NCI-H1105 treated with DMSO at 0.1 percent for 48 hours (cell line): ENCODE measurements around the gene ADAMTSL2.
"Not testable (repeated sequence)": the region's sequence is repeated elsewhere in the genome, so short reads cannot be mapped to it uniquely, and the experiment has no call there.

Source experiments
- DNase-seq: peaks from one replicate; lab custom pipeline; 2025; lab: John Stamatoyannopoulos, UW

Gene ADAMTSL2

DNA sequence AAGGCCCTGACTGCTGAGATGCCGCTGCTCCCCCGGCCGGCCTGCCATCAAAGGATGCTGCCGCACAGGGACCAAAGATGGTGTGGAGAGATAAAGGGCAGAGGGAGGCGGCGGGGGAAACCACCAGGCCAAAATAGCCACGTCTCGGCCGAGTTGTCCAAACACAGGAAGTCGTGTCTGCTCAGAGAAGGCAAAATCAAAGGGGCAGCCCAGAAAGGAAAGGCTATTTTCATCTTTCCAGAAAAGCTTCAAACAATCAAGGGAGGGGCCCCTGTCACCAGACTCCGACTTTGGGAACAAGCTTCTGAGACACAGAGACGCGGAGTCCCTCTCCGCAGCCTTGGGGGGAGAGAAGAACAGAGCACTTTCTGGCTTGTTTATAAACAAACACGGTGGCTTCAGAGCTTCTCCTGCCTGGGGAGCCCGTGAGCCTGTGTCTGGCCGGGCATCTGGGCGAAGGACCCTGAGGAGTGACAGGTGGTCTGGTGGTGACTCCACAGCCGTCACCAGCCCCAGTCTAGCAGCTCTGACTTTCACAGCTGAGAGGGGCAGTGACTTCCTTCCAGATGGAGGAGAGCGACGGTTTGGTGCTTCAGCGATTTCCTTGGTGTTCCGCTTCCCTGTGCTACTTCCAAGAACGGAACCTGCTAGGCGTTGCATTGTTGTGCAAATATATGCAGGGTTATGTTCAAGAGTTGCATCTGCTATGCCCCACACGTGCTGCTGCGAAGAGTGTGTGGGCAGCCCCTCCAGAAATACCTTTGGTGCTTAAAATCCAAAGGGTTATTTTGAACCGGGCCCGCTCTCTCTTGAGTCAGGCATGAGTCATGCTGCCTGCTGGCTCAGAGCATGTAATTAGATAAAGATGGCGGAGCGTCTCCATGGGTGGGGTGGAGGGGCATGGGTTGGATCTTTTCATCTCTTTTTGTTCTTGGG is 24.0 kb downstream of the ADAMTSL2 start:
- no peak for DNase-seq

DNA sequence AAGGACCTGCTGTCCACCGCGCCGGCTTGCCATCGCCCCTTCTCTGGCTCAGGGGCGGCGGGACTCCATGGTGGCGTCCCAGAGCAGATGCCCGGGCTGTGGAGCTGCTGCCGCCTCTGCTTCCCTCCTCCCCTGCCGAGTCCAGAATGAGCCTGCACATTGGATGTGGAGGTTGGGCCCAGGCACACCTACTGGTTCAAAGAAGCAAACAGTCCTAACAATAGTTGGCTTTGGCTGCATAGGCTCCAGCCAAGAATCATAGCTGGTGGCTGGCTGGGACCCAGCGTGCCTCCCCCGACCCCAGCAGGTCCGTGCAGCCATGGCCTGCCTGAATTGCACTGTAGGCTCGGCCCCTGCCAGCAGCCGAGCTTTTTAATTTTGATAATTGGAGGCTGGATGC is 25.8 kb downstream of the ADAMTSL2 start:
- no peak for DNase-seq

DNA sequence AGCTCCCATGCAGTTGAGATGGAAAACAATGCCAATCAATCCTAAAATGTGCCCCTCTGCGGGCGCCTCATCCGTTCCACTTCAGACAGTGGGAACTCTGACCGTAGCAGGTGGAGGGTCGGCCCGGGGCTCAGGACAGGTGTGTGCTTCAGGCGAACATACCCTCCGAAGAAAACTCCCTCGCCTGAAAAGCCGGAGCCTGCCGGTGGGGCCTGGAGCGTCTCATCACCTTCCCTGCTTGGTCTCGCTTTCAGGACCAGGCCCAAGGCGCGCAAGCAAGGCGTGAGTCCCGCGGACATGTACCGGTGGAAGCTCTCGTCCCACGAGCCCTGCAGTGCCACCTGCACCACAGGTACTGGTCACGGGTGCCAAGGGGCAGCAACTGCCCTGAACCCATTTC is 26.4 kb downstream of the ADAMTSL2 start:
- no peak for DNase-seq

DNA sequence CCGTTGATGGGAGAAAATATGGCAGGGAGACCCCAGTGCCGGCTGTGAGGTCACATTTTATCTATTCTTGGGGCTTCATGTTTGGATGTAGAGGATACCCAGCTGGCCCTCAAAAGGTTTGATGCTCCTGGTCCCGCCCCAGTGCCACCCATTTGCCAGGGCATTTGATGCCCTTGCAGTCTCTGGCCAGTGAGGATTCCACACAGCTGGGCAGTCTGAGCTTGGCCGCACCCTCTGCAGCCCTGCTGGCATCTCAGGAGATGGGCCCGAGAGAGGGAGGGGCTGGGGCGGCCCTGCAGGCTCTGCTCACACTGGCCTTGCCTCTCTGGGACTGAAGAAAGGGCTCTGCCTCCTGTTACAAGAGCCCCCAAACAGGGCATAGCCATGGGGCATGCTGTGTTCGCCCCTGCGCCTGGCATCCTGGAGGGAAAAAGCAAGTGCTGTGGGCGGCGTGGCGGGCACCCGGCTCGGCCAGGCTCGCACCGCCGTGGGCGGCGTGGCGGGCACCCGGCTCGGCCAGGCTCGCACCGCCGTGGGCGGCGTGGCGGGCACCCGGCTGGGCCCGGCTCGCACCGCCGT is 27.6 kb downstream of the ADAMTSL2 start:
- no peak for DNase-seq

DNA sequence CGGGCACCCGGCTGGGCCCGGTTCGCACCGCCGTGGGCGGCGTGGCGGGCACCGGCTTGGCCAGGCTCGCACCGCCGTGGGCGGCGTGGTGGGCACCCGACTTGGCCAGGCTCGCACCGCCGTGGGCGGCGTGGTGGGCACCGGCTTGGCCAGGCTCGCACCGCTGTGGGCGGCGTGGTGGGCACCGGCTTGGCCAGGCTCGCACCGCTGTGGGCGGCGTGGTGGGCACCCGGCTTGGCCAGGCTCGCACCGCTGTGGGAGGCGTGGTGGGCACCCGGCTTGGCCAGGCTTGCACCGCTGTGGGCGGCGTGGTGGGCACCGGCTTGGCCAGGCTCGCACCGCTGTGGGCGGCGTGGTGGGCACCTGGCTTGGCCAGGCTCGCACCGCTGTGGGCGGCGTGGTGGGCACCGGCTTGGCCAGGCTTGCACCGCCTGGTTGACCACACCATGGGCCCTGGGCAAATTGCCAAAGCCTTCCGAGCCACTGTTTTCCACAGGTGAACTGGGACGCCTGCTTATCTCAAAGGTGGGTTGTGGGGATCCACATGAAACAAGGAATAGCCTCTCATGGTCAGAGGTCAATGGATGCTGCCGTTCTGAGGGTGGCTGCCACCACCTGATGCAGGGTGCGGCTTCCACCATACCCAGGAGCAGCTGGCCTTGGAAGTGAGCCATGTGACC is 28.2 kb downstream of the ADAMTSL2 start:
- DNase-seq = no peak

DNA sequence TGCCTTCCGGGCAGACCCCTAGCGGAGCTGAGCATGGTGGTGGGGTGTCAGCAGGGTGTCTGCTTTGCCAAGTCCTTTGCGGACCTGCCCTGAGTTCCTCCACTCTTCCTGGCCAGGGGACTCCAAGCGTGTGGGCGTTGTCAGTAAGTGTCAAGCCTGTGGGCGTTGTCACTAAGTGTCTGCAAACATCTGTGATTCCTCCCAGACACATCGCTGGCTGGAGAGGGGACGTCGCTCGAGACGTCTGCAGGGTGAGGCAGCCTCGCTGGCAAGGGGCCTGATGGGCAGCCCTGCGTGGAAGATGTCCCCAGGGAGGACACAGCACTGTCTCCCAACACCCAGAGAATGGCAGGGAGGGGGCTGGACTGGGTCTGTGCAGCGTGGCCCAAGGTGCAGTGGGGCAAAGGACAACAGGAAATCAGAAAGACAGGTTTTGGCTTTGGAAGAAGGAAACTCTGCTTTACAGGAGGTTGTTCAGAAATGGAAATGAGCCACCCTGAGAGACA is 28.8 kb downstream of the ADAMTSL2 start:
- DNase-seq = no peak

DNA sequence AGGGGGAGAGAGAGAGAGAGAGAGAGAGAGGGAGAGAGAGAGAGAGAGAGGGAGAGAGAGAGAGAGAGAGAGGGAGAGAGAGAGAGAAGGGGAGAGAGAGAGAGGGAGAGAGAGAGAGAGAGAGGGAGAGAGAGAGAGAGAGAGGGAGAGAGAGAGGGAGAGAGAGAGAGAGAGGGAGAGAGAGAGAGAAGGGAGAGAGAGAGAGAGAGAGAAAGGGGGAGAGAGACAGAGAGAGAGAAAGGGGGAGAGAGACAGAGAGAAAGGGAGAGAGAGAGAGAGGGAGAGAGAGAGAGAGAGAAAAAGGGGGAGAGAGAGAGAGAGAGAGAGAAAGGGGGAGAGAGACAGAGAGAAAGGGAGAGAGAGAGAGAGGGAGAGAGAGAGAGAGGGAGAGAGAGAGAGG is 29.3 kb downstream of the ADAMTSL2 start:
- DNase-seq = not testable (repeated sequence)

DNA sequence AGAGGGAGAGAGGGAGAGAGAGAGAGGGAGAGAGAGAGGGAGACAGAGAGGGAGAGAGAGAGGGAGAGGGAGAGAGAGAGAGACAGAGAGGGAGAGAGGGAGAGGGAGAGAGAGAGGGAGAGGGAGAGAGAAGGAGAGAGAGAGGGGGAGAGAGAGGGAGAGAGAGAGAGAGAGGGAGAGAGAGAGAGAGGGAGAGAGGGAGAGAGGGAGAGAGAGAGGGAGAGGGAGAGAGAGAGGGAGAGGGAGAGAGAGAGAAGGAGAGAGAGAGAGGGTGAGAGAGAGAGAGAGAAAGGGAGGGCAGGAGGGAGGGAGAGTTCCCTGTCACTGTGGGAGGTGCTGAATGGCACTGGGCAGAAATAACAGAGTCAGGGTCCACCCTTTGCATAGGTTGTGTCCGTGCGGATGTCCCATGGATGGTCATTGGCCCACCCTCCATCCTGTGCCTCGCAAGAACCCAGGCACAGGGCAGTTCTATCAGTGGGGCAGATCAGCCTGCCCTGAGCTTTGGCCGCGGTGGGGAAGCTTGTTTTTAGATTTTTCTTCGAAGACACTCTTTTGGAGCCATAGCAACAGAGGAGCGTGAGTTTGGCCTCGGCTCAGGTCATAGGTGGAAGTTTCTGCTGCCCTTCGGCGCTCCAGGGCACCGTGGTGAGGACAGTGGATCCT is 30.1 kb downstream of the ADAMTSL2 start:
- no peak for DNase-seq

DNA sequence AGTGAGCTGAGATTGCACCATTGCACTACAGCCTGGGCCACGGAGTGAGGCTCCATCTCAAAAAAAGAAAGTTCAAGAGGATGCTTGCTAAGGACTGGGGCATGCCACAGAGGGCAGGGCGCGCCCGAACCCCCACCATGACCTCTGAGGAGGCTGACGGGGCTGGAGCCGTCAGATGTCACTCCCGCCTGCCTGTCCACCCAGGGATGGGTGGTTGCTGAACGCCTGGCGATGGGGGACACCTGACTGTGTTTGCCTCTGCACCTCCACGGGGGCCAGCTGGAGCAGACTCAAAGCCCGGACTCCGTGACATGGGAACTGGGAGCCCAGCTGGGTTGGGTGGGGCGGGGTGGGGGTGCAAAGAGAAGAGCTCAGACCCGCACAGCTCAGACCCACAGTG is 31.9 kb downstream of the ADAMTSL2 start:
- no peak for DNase-seq

DNA sequence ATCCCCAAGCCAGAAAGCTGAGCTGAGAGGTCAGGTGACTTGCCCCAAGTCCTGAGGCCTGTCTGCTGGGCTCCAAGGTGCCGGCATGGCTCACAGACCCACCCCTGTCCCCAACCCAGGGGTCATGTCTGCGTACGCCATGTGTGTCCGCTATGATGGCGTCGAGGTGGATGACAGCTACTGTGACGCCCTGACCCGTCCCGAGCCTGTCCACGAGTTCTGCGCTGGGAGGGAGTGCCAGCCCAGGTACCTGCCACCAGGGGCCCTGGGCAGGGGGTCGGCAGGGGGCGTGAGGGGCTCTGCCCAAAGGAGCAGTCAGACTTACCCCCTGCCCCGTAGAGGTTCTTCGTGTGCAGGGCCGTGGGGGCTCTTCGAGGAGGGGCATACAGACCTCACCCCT is 32.3 kb downstream of the ADAMTSL2 start:
- DNase-seq = no peak

DNA sequence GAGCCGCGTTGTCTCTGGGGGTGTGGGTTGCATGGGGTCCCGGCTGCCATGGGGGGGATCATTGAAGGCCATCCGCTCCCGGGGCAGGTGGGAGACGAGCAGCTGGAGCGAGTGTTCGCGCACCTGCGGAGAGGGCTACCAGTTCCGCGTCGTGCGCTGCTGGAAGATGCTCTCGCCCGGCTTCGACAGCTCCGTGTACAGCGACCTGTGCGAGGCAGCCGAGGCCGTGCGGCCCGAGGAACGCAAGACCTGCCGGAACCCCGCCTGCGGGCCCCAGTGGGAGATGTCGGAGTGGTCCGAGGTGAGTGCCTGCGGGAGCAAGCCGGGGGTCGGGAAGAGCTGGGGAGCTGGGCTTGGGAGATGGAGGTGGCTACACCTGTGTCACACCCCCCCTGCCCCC is 33.7 kb downstream of the ADAMTSL2 start:
- no peak for DNase-seq

DNA sequence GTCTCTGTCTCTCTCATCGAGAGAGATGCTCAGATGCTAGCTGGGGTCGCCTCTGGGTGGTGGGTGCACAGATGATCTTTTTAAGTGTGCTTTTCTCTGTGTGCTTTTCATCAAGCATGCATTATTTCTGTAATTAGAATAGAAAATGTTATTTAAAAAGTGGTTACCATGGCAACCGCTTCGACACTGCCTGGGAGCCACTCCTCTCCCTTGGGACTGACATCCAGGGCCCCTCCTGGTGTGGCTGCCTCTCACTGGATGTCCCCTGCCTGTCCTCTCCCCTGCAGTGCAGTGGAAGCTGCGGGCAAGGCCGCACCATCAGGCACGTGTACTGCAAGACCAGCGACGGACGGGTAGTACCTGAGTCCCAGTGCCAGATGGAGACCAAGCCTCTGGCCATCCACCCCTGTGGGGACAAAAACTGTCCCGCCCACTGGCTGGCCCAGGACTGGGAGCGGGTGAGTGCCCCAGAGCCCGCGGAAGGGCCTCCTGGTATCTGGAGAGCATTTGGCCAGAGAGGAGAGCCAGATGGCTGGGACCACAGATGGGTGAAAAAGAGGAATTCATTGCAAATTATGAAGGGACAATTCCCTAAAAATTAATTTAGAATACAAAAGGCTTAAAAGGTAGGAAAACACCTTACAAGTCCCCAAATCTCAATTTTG is 34.7 kb downstream of the ADAMTSL2 start:
- DNase-seq = no peak

DNA sequence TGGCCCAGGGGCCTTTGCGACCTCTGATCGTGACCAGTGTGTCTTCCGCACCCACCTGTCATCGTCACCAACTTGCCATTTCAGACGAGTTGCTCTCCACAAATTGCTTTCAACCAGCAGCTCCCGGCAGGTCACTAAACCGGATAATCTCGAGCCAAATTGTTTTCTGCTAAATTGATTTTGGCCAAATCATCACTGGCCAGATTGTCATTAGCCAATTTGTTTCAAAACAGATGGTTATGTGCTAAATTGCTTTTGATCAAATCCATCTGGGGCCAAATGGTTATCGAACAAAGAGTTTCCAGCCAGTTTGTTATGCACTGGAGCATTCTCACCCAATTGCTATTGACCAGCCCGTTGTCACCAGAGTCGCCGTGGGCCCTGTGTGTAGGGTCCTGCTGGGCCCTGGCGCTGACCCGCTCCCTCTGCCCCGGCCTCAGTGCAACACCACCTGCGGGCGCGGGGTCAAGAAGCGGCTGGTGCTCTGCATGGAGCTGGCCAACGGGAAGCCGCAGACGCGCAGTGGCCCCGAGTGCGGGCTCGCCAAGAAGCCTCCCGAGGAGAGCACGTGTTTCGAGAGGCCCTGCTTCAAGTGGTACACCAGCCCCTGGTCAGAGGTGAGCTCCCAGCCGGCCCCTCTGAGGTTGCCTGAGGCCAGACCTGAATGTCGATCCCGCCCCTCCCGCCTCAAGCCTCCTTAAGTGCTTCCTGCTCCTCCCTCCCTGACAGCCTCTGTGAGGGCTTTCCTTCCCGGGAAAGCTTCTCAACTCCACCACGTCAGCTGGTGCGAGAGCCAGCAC is 35.6 kb downstream of the ADAMTSL2 start:
- no peak for DNase-seq

DNA sequence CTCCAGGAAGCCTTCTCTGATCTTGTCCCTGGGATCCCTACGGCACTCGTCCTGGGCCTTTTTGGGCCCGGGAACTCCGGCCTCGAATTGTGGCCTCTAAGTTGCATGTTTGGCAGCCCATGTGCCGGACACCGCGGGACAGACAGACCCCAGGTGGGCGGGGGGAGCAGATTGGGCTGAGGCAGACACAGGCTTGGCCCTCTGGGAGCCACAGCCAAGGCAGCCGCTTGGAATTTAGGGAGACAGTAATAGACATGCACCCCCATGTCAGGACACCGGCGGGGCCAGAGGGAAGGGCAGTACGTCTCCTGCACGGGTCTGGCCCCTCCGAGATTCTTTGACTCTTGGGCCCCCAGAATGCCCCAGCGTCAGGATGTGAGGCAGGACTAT is 36.2 kb downstream of the ADAMTSL2 start:
- DNase-seq = no peak

DNA sequence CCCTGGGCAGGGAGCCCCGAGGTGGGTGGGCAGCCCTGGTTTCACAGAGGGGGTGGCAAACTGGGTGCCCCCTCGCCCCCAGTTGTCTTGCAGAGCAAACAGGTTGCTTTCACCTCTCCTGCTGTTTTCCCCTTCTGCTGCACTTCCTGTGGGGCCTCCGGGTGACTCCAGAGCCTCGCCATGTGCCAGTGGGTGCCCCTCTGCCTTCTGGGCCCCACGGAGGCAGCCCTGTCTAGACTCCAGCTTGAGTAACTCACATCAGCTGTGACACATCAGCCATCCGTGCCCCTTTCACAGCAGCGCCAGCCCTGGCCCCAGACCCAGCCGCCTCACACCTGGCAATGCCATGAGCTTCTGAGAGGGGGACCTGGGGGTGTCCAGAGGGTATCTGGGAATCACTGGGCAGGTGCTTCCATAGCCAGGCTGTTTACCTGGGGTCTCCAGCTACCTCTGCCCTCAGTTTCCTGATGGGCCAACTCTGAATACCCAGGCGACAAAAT is 36.9 kb downstream of the ADAMTSL2 start:
- DNase-seq = no peak

DNA sequence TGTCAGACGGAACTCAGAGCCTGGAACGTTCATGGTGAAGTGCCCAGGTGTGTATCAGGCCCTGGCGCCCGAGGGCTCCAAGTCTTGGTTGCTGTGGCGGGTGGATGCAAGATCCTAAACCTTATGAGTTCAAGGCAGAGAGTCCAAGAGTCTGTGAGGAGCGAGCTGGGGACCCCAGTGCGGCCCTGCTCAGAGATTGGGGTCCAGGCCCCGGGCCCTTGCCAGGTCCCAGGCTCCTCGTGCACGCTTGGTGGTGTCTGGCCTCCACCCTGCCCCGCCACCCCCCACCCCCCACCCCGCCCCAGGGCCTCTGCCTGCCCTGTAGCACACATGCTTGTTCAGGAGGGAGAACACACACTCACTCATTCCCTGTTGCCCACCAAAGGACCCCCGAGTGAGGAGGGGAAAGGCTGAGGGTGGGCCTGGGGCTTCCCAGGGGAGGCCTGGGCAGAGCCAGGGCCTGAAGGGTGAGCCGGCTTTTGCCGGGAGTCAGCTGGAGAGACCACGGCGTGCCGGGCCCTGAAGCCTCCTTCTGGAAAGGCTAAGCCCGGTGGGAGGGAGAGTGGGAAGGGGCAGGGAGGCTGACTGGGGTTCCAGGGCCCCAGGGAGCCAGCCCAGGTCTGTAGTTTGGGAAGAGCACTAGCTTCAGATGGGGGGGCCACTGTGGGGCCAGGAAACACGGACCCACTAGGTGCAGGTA is 37.5 kb downstream of the ADAMTSL2 start:
- DNase-seq = no peak

DNA sequence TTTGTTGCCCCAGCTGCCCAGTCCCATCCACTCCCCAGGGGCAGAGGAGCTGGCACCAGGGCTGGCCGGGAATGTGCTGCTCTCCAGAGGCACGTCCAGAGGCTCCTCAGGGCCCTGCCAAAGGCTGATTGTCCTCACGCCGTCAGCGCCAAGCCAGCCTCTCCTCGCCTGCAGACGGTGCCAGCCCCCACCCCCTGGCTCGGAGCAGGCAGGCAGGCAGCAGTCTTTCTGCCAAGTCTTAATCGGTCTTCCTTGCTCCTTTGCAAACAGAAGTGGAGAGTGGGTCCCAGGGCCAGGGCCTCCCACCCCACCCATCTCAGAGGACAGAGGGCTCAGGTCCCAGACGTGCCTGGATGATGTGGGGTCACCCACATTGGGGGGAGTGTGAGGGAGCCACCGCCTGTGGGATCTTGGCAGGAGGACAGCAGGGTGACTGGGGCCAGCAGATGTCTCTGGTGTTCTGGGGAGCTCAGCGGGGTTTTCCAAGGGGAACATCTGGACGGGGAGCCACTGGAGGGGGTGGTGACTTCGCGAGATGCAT is 38.4 kb downstream of the ADAMTSL2 start:
- DNase-seq = peak; percentile 46

DNA sequence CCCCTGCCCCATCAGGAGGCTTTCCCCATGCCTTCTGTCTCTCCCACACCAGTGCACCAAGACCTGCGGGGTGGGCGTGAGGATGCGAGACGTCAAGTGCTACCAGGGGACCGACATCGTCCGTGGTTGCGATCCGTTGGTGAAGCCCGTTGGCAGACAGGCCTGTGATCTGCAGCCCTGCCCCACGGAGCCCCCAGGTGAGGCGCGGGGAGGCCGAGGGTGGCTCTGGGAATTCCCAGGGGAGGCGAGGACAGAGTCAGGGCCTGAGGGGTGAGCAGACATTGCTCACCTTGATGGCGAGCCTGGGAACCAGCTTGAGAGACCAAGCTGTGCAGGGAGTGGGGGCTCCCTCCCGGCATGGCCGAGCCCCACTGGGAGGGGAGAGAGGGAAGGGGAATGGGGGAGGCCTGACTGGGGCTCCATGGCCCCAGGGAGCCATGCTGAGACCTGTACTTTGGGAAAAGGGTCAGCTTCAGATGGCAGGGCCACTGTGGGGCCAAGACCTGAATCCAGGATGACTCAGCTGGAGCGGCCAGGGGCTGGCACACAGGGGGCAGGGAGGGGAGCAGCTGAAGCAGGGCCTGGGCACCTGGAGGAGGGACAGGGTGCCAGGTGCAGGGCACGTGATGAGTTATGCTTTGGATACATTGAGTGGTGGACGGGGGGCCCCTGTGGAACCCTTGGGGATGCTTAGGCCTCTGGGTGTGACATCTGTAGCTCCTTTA is 39.4 kb downstream of the ADAMTSL2 start:
- no peak for DNase-seq

DNA sequence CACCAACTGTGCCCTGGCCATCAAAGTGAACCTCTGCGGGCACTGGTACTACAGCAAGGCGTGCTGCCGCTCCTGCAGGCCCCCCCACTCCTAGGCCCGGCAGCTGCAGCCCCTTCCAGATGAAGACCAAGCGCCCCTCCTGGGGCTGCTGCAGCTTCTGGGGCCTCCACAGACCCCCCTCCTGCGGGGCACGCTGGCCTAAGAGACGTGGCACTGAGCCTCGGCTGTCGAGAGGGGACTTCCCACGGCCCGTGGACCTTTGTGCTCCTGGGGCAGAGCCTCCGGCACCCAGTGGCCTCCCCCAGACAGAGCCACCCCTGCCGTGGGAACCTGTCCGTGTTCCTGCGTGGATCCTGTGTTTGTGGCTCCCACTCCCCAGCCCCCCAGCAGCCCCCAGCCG is 40.3 kb downstream of the ADAMTSL2 start:
- DNase-seq = no peak
